Stomach (tissue), 9 donors: ENCODE results near the gene EBF3. TPM values are rescaled to one million over a fixed set of nuclear protein-coding genes. Genes with fewer than 3 reads are reported as not detected.

Experiments used
- DNase-seq, 2 donors: peaks; one replicate each; pipeline versions ENCODE4 v3.0.0 to v3.0.0-alpha.2; 2013 to 2019
- H3K27ac ChIP-seq, 5 donors: fragments of 200-600 bp in 4 of 5; sonication (generic) in 4 of 5; one replicate each; pipeline ENCODE4 v1.5.1; 2013 to 2019; ENCODE audit warnings: mild to moderate bottlenecking in 1 of 5, moderate library complexity in 1 of 5
- H3K27me3 ChIP-seq, 3 donors: fragments of 200-600 bp; sonication (generic); one replicate each; pipeline ENCODE4 v1.5.1; 2017 to 2019; ENCODE audit warnings: mixed run types in 1 of 3
- H3K36me3 ChIP-seq, 4 donors: fragments of 200-600 bp; sonication (generic); 1 replicate in 3 of 4; 2 replicates in 1 of 4; pipeline ENCODE4 v1.5.1; 2016 to 2019
- H3K4me1 ChIP-seq, 4 donors: fragments of 200-600 bp; sonication (generic); one replicate each; pipeline ENCODE4 v1.5.1; 2016 to 2019
- H3K4me3 ChIP-seq, 4 donors: fragments of 200-600 bp; sonication (generic) in 3 of 4; one replicate each; pipeline ENCODE4 v1.5.1; 2016 to 2019; ENCODE audit warnings: mild to moderate bottlenecking in 1 of 4
- H3K9me3 ChIP-seq, 4 donors: fragments of 200-600 bp; sonication (generic); one replicate each; pipeline ENCODE4 v1.5.1; 2016 to 2019
- CTCF ChIP-seq, 7 experiments: fragments of 450-650 bp in 4 of 7; fragments of 200-600 bp in 3 of 7; sonication (generic) in 3 of 7; IDR thresholded peaks; one replicate each; pipeline ENCODE4 v1.5.1; 2016 to 2019; ENCODE audit warnings: antibody characterized with exemption in 7 of 7, control low read depth in 2 of 7, mild to moderate bottlenecking in 1 of 7
- EP300 ChIP-seq: sonication (generic); formaldehyde crosslinking; IDR thresholded peaks from one replicate; pipeline ENCODE4 v1.6.1; 2017; ENCODE audit warnings: antibody characterized with exemption
- POLR2A ChIP-seq, 4 donors: fragments of 450-650 bp; IDR thresholded peaks; one replicate each; pipeline ENCODE4 v1.6.1; 2016; ENCODE audit warnings: antibody characterized with exemption in 4 of 4, control low read depth in 2 of 4, mild to moderate bottlenecking in 1 of 4, moderate library complexity in 1 of 4
- POLR2AphosphoS5 ChIP-seq, 3 donors: sonication (generic); formaldehyde crosslinking; IDR thresholded peaks; one replicate each; pipeline ENCODE4 v1.6.1; 2016; ENCODE audit warnings: antibody characterized with exemption in 3 of 3
- WGBS, 5 donors: extraction: QIAGEN DNeasy Blood & Tissue Kit in 3 of 5; methylation state at CpG; one replicate each; pipeline versions ENCODE4 v1.1.5 to v1.1.7; 2013 to 2018; 5-methylcytosine and 5-hydroxymethylcytosine counted together
- intact Hi-C: fragments of 100-400 bp; cut with DNase I; formaldehyde crosslinking; loops from one replicate; pipeline ENCODE4 v1.15.1; 2023; ENCODE audit warnings: low total_unique reads
- polyA plus RNA-seq, 3 donors: library from polyadenylated mRNA; stranded (reverse); fragments of 200-250 nt; gene quantifications; one replicate each; pipeline ENCODE4 v1.2.3, GENCODE V29; 2013
- total RNA-seq, 5 donors: library from RNA; depleted of rRNA; stranded (reverse); fragments of >200 nt; gene quantifications; one replicate each; pipeline versions ENCODE4 v1.1.0 to v1.2.3, GENCODE V29; 2014 to 2016
- donor health status: healthy with polysubstance abuse.
- donor health status: Bipolar disorder and iron deficiency.
- donor health status: healthy.

EBF3 gene
- total and polyA plus RNA-seq, 8 donors, result 0.19 to 7.3 (median 0.58) TPM; not detected in 3

- DNase-seq, result no peak
- no peaks in the 10 kb centered on the region for H3K4me1 ChIP-seq
- 96 to 98% (median 96%) methylated on average over 20 to 29 of the region's 29 CpGs for WGBS, 5 donors
Measured at GRCh38 chr10:129840196-129840590, 123.9 kb downstream of the EBF3 start.

DNA sequence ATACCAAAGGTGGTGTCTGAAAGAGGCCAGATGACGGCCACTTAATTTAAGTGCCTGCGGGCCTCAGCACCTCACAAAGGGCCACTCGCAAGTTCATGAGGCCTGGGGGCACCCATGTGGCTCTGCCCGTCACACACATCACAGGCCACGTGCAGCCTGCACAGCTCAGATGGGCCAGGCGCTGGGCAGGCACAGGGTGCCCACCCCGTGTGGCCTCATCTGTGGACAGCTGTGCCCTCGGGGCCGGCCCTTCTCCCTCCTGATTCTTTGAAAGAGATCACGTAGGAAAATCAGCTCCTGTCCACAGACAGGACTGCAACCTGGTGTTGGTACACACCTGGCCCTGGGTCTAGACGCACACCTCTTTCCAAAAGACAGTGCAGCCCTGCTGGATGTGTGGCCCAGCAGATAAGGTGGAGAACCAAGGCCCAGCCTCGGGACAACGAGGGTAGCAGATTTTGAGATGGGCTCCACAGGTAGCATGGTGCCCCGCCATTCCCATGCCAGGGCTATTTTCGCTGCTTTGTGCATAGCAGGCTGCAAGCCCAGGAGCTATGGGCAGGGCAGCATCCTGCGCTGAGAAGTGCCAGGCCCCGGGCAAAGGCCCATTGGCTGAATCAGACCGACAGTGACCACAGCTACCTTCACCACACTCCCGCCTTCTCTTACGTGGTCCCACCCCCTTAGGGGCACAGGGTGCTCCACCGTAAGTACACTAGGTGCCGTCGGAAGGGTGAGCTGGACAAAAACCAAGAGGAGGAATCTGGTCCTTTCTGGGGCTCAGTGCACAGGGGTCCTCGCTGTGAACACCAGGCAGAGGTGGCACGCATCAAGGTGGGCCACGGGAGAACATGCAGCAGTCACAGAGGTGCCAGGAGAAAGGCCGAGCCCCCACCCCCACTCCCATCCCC, 124.5 kb downstream of the EBF3 start:
- Histone ChIP-seq H3K4me1 (no peaks in the 10 kb centered on the region), H3K4me3 (no peak overlapping the region), H3K27me3 (no peaks in the 10 kb centered on the region), H3K9me3 (no peaks in the 10 kb centered on the region), H3K27ac (no peak overlapping the region), H3K36me3 (peaks cover 0 to 22% (median 0%) of the 10 kb centered on the region in 4 donors)
- intact Hi-C loops, result no loop called here
- DNase-seq, result no peak
- 92 to 95% (median 94%) methylated on average over 3 to 27 of the region's 27 CpGs for WGBS, 5 donors
- no peak for TF ChIP-seq CTCF (IDR thresholded peaks at IDR 0.05)
- TF ChIP-seq POLR2AphosphoS5 (IDR thresholded peaks at IDR 0.05), result no peak
- TF ChIP-seq EP300, result no peak
- TF ChIP-seq POLR2A (IDR thresholded peaks at IDR 0.05), result no peak

More at GRCh38 chr10:129840196-129840590, 123.9 kb downstream of the EBF3 start:
- TF ChIP-seq POLR2A (IDR thresholded peaks at IDR 0.05) (no peak), CTCF (IDR thresholded peaks at IDR 0.05) (no peak), POLR2AphosphoS5 (IDR thresholded peaks at IDR 0.05) (no peak), EP300 (no peak)
- H3K9me3 ChIP-seq, result no peaks in the 10 kb centered on the region
- H3K4me3 ChIP-seq, result no peak overlapping the region
- peaks cover 0 to 22% (median 0%) of the 10 kb centered on the region in 4 donors for H3K36me3 ChIP-seq
- no peak overlapping the region for H3K27ac ChIP-seq
- intact Hi-C loops, result no loop called here
- no peaks in the 10 kb centered on the region for H3K27me3 ChIP-seq

- 90 to 97% (median 97%) methylated on average over 26 of the region's 26 CpGs for WGBS, 5 donors
Measured at GRCh38 chr10:129838794-129839193, 125.3 kb downstream of the EBF3 start.

More at GRCh38 chr10:129838794-129839193, 125.3 kb downstream of the EBF3 start:
- intact Hi-C loops, result no loop called here
- Histone ChIP-seq H3K36me3 (peaks cover 0 to 22% (median 0%) of the 10 kb centered on the region in 4 donors), H3K9me3 (no peaks in the 10 kb centered on the region), H3K4me3 (no peak overlapping the region), H3K27ac (no peak overlapping the region), H3K27me3 (no peaks in the 10 kb centered on the region), H3K4me1 (no peaks in the 10 kb centered on the region)
- no peak for DNase-seq
- TF ChIP-seq EP300, result no peak
- TF ChIP-seq CTCF (IDR thresholded peaks at IDR 0.05), result no peak
- TF ChIP-seq POLR2A (IDR thresholded peaks at IDR 0.05), result no peak
- TF ChIP-seq POLR2AphosphoS5 (IDR thresholded peaks at IDR 0.05), result no peak
